ENCODE measurements around the gene TEKTIP1. TPM values are rescaled to one million over a fixed set of nuclear protein-coding genes. Genes with fewer than 3 reads are reported as not detected.
"Not testable (repeated sequence)": the region's sequence is repeated elsewhere in the genome, so short reads cannot be mapped to it uniquely, and the experiment has no call there.

Gene TEKTIP1
- total RNA-seq, 1 experiment from 2014 or later, result not detected

- DNase-seq, result no peak
- no peaks in the 10 kb centered on the region for H3K79me2 ChIP-seq (ENCODE audit: low read length)
- no peak overlapping the region for H3K9ac ChIP-seq (ENCODE audit: low read length)
- H3K36me3 ChIP-seq (ENCODE audit: insufficient read depth, low read length), result no peaks in the 10 kb centered on the region
- H2AFZ ChIP-seq (ENCODE audit: low read length), result no peak overlapping the region
- no peaks in the 10 kb centered on the region for H3K9me3 ChIP-seq (ENCODE audit: low read length)
- H3K27me3 ChIP-seq (ENCODE audit: low read length), result no peaks in the 10 kb centered on the region
- H3K4me3 ChIP-seq (ENCODE audit: low read length), result no peak overlapping the region
- H3K27ac ChIP-seq (ENCODE audit: low read length), result no peak overlapping the region
- H3K4me1 ChIP-seq (ENCODE audit: low read length), result no peaks in the 10 kb centered on the region
- no peaks in the 10 kb centered on the region for H3K9me2 ChIP-seq (replicated peaks; ENCODE audit: insufficient read depth, low read length)
- H3K4me2 ChIP-seq (ENCODE audit: low read depth, low read length, poor library complexity, severe bottlenecking), result no peak overlapping the region
- no peaks in the 10 kb centered on the region for H4K20me1 ChIP-seq (ENCODE audit: insufficient read depth, low read depth, low read length)
Measured at GRCh38 chr19:3563709-3564524, 24.9 kb downstream of the TEKTIP1 start.

GRCh38 chr19:3565139-3565538 is 26.2 kb downstream of the TEKTIP1 start:
- no peak for DNase-seq
- Histone ChIP-seq H3K9me3 (ENCODE audit: low read length) (no peaks in the 10 kb centered on the region), H3K4me3 (ENCODE audit: low read length) (no peak overlapping the region), H2AFZ (ENCODE audit: low read length) (no peak overlapping the region), H3K9me2 (replicated peaks; ENCODE audit: insufficient read depth, low read length) (no peaks in the 10 kb centered on the region), H3K79me2 (ENCODE audit: low read length) (no peaks in the 10 kb centered on the region), H3K36me3 (ENCODE audit: insufficient read depth, low read length) (no peaks in the 10 kb centered on the region), H3K27ac (ENCODE audit: low read length) (no peak overlapping the region), H3K9ac (ENCODE audit: low read length) (no peak overlapping the region), H3K27me3 (ENCODE audit: low read length) (no peaks in the 10 kb centered on the region), H3K4me2 (ENCODE audit: low read depth, low read length, poor library complexity, severe bottlenecking) (no peak overlapping the region), H3K4me1 (ENCODE audit: low read length) (peaks cover 3% of the 10 kb centered on the region; the same call in 1 of the 2 replicates), H4K20me1 (ENCODE audit: insufficient read depth, low read depth, low read length) (no peaks in the 10 kb centered on the region)

GRCh38 chr19:3570042-3570441 is 31.1 kb downstream of the TEKTIP1 start:
- H3K9me2 ChIP-seq (replicated peaks; ENCODE audit: insufficient read depth, low read length); H3K36me3 ChIP-seq (ENCODE audit: insufficient read depth, low read length); H3K4me3 ChIP-seq (ENCODE audit: low read length); H3K4me2 ChIP-seq (ENCODE audit: low read depth, low read length, poor library complexity, severe bottlenecking); H3K9ac ChIP-seq (ENCODE audit: low read length); H2AFZ ChIP-seq (ENCODE audit: low read length); H4K20me1 ChIP-seq (ENCODE audit: insufficient read depth, low read depth, low read length); H3K27ac ChIP-seq (ENCODE audit: low read length); DNase-seq; H3K27me3 ChIP-seq (ENCODE audit: low read length); H3K9me3 ChIP-seq (ENCODE audit: low read length): not testable (repeated sequence)
- peaks cover 13% of the 10 kb centered on the region for H3K4me1 ChIP-seq (ENCODE audit: low read length)
- peaks cover 13% of the 10 kb centered on the region for H3K79me2 ChIP-seq (ENCODE audit: low read length)

GRCh38 chr19:3570606-3571011 is 31.6 kb downstream of the TEKTIP1 start:
- H3K79me2 ChIP-seq (ENCODE audit: low read length), result peaks cover 13% of the 10 kb centered on the region
- peaks cover 7% of the 10 kb centered on the region; the same call in 1 of the 2 replicates for H3K36me3 ChIP-seq (ENCODE audit: insufficient read depth, low read length)
- no peaks in the 10 kb centered on the region for H3K9me2 ChIP-seq (replicated peaks; ENCODE audit: insufficient read depth, low read length)
- H4K20me1 ChIP-seq (ENCODE audit: insufficient read depth, low read depth, low read length), result peaks cover 7% of the 10 kb centered on the region; the same call in 1 of the 2 replicates
- H3K4me1 ChIP-seq (ENCODE audit: low read length), result peaks cover 13% of the 10 kb centered on the region
- H3K27me3 ChIP-seq (ENCODE audit: low read length), result no peaks in the 10 kb centered on the region
- H2AFZ ChIP-seq (ENCODE audit: low read length), result no peak overlapping the region
- H3K27ac ChIP-seq (ENCODE audit: low read length), result no peak overlapping the region
- DNase-seq, result no peak
- H3K9me3 ChIP-seq (ENCODE audit: low read length), result no peaks in the 10 kb centered on the region
- no peak overlapping the region for H3K9ac ChIP-seq (ENCODE audit: low read length)
- no peak overlapping the region for H3K4me2 ChIP-seq (ENCODE audit: low read depth, low read length, poor library complexity, severe bottlenecking)
- no peak overlapping the region for H3K4me3 ChIP-seq (ENCODE audit: low read length)

- peak overlapping the region; percentile 86 for H3K4me3 ChIP-seq (ENCODE audit: low read length)
- peak; percentile 100 for DNase-seq
- no peak overlapping the region for H3K27ac ChIP-seq (ENCODE audit: low read length)
- no peaks in the 10 kb centered on the region for H3K9me3 ChIP-seq (ENCODE audit: low read length)
- peaks cover 13% of the 10 kb centered on the region for H3K79me2 ChIP-seq (ENCODE audit: low read length)
- H3K9ac ChIP-seq (ENCODE audit: low read length), result peak overlapping the region; percentile 89
- H3K4me1 ChIP-seq (ENCODE audit: low read length), result peaks cover 13% of the 10 kb centered on the region
- H2AFZ ChIP-seq (ENCODE audit: low read length), result peak overlapping the region; percentile 88; the same call in 1 of the 2 replicates
- H3K4me2 ChIP-seq (ENCODE audit: low read depth, low read length, poor library complexity, severe bottlenecking), result peak overlapping the region; percentile 99
- peaks cover 7% of the 10 kb centered on the region; the same call in 1 of the 2 replicates for H4K20me1 ChIP-seq (ENCODE audit: insufficient read depth, low read depth, low read length)
- H3K36me3 ChIP-seq (ENCODE audit: insufficient read depth, low read length), result peaks cover 10% of the 10 kb centered on the region; the same call in 1 of the 2 replicates
- H3K27me3 ChIP-seq (ENCODE audit: low read length), result no peaks in the 10 kb centered on the region
- H3K9me2 ChIP-seq (replicated peaks; ENCODE audit: insufficient read depth, low read length), result no peaks in the 10 kb centered on the region
Measured at GRCh38 chr19:3572132-3572854, 33.3 kb downstream of the TEKTIP1 start.

- H3K27ac ChIP-seq (ENCODE audit: low read length), result peak within 1 kb of the TSS; percentile 68
- H3K9me3 ChIP-seq (ENCODE audit: low read length), result no peaks in the 10 kb centered on the region
- peak within 1 kb of the TSS; percentile 99 for H3K4me2 ChIP-seq (ENCODE audit: low read depth, low read length, poor library complexity, severe bottlenecking)
- H3K79me2 ChIP-seq (ENCODE audit: low read length), result peaks cover 13% of the 10 kb centered on the region
- H3K36me3 ChIP-seq (ENCODE audit: insufficient read depth, low read length), result peaks cover 10% of the 10 kb centered on the region; the same call in 1 of the 2 replicates
- no peaks in the 10 kb centered on the region for H3K27me3 ChIP-seq (ENCODE audit: low read length)
- peak within 1 kb of the TSS; percentile 97 for H3K4me3 ChIP-seq (ENCODE audit: low read length)
- peak within 1 kb of the TSS; percentile 94 for H3K9ac ChIP-seq (ENCODE audit: low read length)
- no peak for DNase-seq
- peaks cover 13% of the 10 kb centered on the region for H3K4me1 ChIP-seq (ENCODE audit: low read length)
- peaks cover 7% of the 10 kb centered on the region; the same call in 1 of the 2 replicates for H4K20me1 ChIP-seq (ENCODE audit: insufficient read depth, low read depth, low read length)
- no peaks in the 10 kb centered on the region for H3K9me2 ChIP-seq (replicated peaks; ENCODE audit: insufficient read depth, low read length)
- H2AFZ ChIP-seq (ENCODE audit: low read length), result peak within 1 kb of the TSS; percentile 88; the same call in 1 of the 2 replicates
Measured at GRCh38 chr19:3572855-3573161, 33.8 kb downstream of the TEKTIP1 start, which contains the start of gene HMG20B. Gene HMG20B, plus strand, starts transcription at chr19:3572944. Its CDS starts 366 bp downstream, at chr19:3573310.

GRCh38 chr19:3573162-3573857 is 34.3 kb downstream of the TEKTIP1 start:
- peaks cover 7% of the 10 kb centered on the region; the same call in 1 of the 2 replicates for H4K20me1 ChIP-seq (ENCODE audit: insufficient read depth, low read depth, low read length)
- peak overlapping the region; percentile 95 for H3K4me2 ChIP-seq (ENCODE audit: low read depth, low read length, poor library complexity, severe bottlenecking)
- peaks cover 13% of the 10 kb centered on the region for H3K4me1 ChIP-seq (ENCODE audit: low read length)
- no peaks in the 10 kb centered on the region for H3K9me2 ChIP-seq (replicated peaks; ENCODE audit: insufficient read depth, low read length)
- peak overlapping the region; percentile 68 for H3K27ac ChIP-seq (ENCODE audit: low read length)
- peak overlapping the region; percentile 94 for H3K9ac ChIP-seq (ENCODE audit: low read length)
- DNase-seq, result peak; percentile 70
- peaks cover 13% of the 10 kb centered on the region for H3K79me2 ChIP-seq (ENCODE audit: low read length)
- 0 out of 2 replicates have a peak overlapping the region, but pooled peaks have one; percentile 57 for H2AFZ ChIP-seq (ENCODE audit: low read length)
- H3K36me3 ChIP-seq (ENCODE audit: insufficient read depth, low read length), result peaks cover 10% of the 10 kb centered on the region; the same call in 1 of the 2 replicates
- no peaks in the 10 kb centered on the region for H3K27me3 ChIP-seq (ENCODE audit: low read length)
- H3K9me3 ChIP-seq (ENCODE audit: low read length), result no peaks in the 10 kb centered on the region
- H3K4me3 ChIP-seq (ENCODE audit: low read length), result peak overlapping the region; percentile 97

Measured in Karpas-422 (cell line).